Smooth muscle cell (in vitro differentiated cells): ENCODE results near the gene VCP. TPM values are rescaled to one million over a fixed set of nuclear protein-coding genes. Genes with fewer than 3 reads are reported as not detected.

Source experiments
- DNase-seq: peaks from one replicate; lab custom pipeline; 2025; ENCODE audit not compliant: unreplicated experiment; lab: John Stamatoyannopoulos, UW
- H2AFZ ChIP-seq: fragments of 200-600 bp; sonication (generic); 2 replicates; pipeline ENCODE4 v1.6.0; 2016; ENCODE audit warnings: antibody characterized with exemption, low read depth, mild to moderate bottlenecking
- H3F3A ChIP-seq: fragments of 200-600 bp; sonication (generic); 2 replicates; pipeline ENCODE4 v1.6.0; 2017; ENCODE audit warnings: antibody characterized with exemption, low read depth
- H3K27ac ChIP-seq: fragments of 200-600 bp; sonication (generic); 2 replicates; pipeline ENCODE4 v1.5.1; 2016; ENCODE audit warnings: low read depth, mild to moderate bottlenecking
- H3K27me3 ChIP-seq: fragments of 200-600 bp; sonication (generic); 2 replicates; pipeline ENCODE4 v1.6.1; 2016; ENCODE audit warnings: low read depth, mild to moderate bottlenecking
- H3K36me3 ChIP-seq: fragments of 200-600 bp; sonication (generic); 2 replicates; pipeline ENCODE4 v1.5.1; 2016; ENCODE audit warnings: low read depth
- H3K4me1 ChIP-seq: fragments of 200-600 bp; sonication (generic); 2 replicates; pipeline ENCODE4 v1.5.1; 2016; ENCODE audit warnings: low read depth
- H3K4me2 ChIP-seq: fragments of 200-600 bp; sonication (generic); 2 replicates; pipeline ENCODE4 v1.6.0; 2016; ENCODE audit warnings: mild to moderate bottlenecking
- H3K4me3 ChIP-seq: fragments of 200-600 bp; sonication (generic); 2 replicates; pipeline ENCODE4 v1.5.1; 2016; ENCODE audit warnings: mild to moderate bottlenecking
- H3K79me2 ChIP-seq: fragments of 200-600 bp; sonication (generic); 2 replicates; pipeline ENCODE4 v1.6.0; 2016; ENCODE audit warnings: low read depth, mild to moderate bottlenecking
- H3K9ac ChIP-seq: fragments of 200-600 bp; sonication (generic); 2 replicates; pipeline ENCODE4 v1.6.0; 2016; ENCODE audit warnings: low read depth
- H3K9me3 ChIP-seq: fragments of 200-600 bp; sonication (generic); replicated peaks from 2 replicates; pipeline ENCODE4 v1.5.1; 2016; ENCODE audit warnings: low read depth
- H4K20me1 ChIP-seq: fragments of 200-600 bp; sonication (generic); 2 replicates; pipeline ENCODE4 v1.6.0; 2016; ENCODE audit warnings: low read depth
- WGBS: methylation state at CpG from one replicate; pipeline ENCODE4 v1.1.7; 2016; ENCODE audit warnings: low lambda C conversion rate; 5-methylcytosine and 5-hydroxymethylcytosine counted together
- polyA plus RNA-seq: library from polyadenylated mRNA; unstranded; fragments of >200 nt; fragmentation: Nextera tagmentation; extraction: Ambion mirVana; gene quantifications from 2 replicates; pipeline ENCODE4 v1.2.1, GENCODE V29; 2016
- total RNA-seq: library from RNA; depleted of rRNA; stranded (reverse); fragments of >200 nt; gene quantifications from 2 replicates; pipeline ENCODE4 v1.2.3, GENCODE V29; 2014
- TF ChIP-seq, protein P1 (sequence below): fragments of 200-600 bp; sonication (generic); IDR thresholded peaks from 2 replicates; pipeline ENCODE4 v1.5.1; 2017; ENCODE audit warnings: borderline replicate concordance, mild to moderate bottlenecking, antibody characterized with exemption; ENCODE audit not compliant: insufficient read depth, poor library complexity, severe bottlenecking

The VCP gene
- total and polyA plus RNA-seq, 2 experiments from 2014 or later = 207 to 314 TPM

DNA sequence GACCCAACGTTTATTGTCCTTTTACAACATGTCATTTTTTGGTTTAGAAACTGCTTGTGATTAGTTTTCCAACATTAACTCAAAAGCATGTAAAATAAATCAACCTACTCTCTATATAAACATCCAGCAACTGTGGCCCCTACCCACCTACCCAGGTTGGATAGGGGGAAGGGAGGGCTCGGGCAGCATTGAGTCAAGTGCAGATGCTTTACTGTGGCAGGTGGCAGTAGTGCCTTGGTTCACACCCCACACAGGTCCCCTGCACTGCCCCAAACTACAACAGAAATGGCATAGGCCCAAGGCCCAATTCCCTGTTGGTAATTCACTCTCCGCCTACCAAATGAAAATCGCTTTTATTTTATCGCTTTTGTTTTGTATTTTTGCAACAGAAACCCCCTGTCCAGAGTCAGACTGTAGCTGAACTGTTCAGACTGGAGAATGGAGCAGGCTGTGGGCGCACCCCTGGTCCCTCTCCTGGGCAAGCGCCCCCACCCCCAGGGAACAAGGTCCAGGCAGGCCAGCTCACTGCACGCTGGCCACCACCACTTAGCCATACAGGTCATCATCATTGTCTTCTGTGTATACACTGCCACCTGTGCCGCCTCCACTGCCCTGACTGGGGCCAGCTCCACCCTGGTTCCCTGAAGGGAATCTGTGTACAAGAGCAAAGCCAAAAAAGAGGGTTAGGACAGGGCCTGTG is 15.7 kb downstream of the VCP start:
- WGBS = 96% methylated on average over 9 of the region's 9 CpGs
- peaks cover 21% of the 10 kb centered on the region for H3F3A ChIP-seq
- peaks cover 78% of the 10 kb centered on the region for H4K20me1 ChIP-seq
- no peaks in the 10 kb centered on the region for H3K9me3 ChIP-seq
- TF ChIP-seq, protein P1, sequence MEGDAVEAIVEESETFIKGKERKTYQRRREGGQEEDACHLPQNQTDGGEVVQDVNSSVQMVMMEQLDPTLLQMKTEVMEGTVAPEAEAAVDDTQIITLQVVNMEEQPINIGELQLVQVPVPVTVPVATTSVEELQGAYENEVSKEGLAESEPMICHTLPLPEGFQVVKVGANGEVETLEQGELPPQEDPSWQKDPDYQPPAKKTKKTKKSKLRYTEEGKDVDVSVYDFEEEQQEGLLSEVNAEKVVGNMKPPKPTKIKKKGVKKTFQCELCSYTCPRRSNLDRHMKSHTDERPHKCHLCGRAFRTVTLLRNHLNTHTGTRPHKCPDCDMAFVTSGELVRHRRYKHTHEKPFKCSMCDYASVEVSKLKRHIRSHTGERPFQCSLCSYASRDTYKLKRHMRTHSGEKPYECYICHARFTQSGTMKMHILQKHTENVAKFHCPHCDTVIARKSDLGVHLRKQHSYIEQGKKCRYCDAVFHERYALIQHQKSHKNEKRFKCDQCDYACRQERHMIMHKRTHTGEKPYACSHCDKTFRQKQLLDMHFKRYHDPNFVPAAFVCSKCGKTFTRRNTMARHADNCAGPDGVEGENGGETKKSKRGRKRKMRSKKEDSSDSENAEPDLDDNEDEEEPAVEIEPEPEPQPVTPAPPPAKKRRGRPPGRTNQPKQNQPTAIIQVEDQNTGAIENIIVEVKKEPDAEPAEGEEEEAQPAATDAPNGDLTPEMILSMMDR = no peak
- H3K4me2 ChIP-seq = no peak overlapping the region
- H3K9ac ChIP-seq = no peak overlapping the region
- peaks cover 45% of the 10 kb centered on the region for H3K36me3 ChIP-seq
- H3K4me3 ChIP-seq = no peak overlapping the region
- no peak overlapping the region for H3K27ac ChIP-seq
- H3K4me1 ChIP-seq = no peaks in the 10 kb centered on the region
- no peak for DNase-seq
- H2AFZ ChIP-seq = no peak overlapping the region
- peaks cover 6% of the 10 kb centered on the region for H3K79me2 ChIP-seq
- no peaks in the 10 kb centered on the region for H3K27me3 ChIP-seq

DNA sequence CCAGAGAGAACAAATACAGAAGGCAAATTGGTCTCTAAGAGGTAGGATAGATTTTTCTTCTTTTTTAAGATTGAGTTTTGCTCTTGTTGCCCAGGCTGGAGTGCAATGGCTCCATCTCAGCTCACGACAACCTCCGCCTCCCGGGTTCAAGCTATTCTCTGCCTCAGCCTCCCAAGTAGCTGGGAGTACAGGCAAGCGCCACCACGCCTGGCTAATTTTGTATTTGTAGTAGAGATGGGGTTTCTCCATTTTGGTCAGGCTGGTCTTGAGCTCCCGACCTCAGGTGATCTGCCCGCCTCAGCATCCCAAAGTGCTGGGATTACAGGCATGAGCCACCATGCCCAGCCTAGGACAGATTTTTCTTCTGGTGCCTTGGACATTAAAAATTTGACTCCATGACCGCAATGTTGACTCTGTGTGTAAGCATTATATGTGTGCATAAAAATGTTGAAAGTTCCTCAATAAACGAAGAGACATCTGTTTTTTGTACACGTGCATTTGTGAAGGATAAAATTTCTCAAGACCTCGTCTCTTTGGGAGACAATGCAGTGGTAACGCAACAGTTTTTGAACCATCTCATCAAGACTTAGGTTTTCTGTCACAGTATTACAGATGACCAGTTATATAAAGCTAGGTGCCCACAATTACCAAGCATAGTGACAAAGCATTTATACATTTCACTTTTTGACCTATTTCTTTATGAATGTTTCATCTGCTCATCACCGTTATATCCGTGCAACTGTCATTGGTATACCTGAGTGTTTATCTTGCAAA is 17.4 kb downstream of the VCP start:
- no peak for DNase-seq
- no peaks in the 10 kb centered on the region for H3K79me2 ChIP-seq
- H3K27me3 ChIP-seq = no peaks in the 10 kb centered on the region
- no peak overlapping the region for H3K4me2 ChIP-seq
- WGBS = 97% methylated on average over 14 of the region's 14 CpGs
- TF ChIP-seq, protein P1 = no peak
- H3F3A ChIP-seq = peaks cover 13% of the 10 kb centered on the region
- H4K20me1 ChIP-seq = peaks cover 71% of the 10 kb centered on the region
- no peak overlapping the region for H3K27ac ChIP-seq
- H3K9me3 ChIP-seq = no peaks in the 10 kb centered on the region
- H3K4me1 ChIP-seq = no peaks in the 10 kb centered on the region
- no peak overlapping the region for H3K4me3 ChIP-seq
- H3K36me3 ChIP-seq = peaks cover 28% of the 10 kb centered on the region
- H3K9ac ChIP-seq = no peak overlapping the region
- H2AFZ ChIP-seq = no peak overlapping the region

DNA sequence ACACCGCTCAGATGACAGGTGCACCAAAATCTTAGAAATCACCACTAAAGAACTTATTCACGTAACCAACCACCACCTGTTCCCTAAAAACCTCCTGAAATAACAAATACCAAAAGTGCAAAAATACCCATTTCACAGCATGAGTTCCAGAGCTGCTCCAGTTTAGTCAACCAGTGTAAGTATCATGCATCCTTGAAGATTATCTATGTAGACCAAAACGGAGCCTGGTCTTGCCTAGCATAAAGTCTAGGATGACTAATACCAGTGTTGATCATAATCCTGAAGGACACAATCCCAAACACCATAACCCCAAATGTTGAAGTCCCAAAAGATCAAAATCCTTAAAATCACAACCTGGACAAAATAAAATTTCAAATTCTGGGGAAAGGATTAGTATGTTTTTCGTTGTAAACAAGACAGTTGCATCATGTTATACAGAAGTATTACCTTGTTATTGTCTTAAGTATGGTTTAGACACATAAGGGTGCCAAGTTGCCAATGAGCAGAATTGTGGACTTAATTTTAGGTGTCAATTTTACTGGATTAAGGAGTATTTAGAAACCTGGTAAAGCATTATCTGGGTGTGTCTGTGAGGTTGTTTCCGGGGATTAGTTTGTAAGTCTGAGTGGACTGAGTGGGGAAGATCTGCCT is 18.1 kb downstream of the VCP start:
- Histone ChIP-seq H3K79me2 (no peaks in the 10 kb centered on the region), H2AFZ (no peak overlapping the region), H3K36me3 (peaks cover 22% of the 10 kb centered on the region), H3K27me3 (no peaks in the 10 kb centered on the region), H3F3A (peaks cover 7% of the 10 kb centered on the region), H4K20me1 (peaks cover 64% of the 10 kb centered on the region), H3K27ac (no peak overlapping the region), H3K4me1 (no peaks in the 10 kb centered on the region), H3K9me3 (no peaks in the 10 kb centered on the region), H3K9ac (no peak overlapping the region), H3K4me3 (no peak overlapping the region), H3K4me2 (no peak overlapping the region)
- WGBS = 56% methylated on average over 5 of the region's 5 CpGs
- no peak for DNase-seq
- TF ChIP-seq, protein P1 = no peak
